K562 (cell line): ENCODE results near the gene RECK. TPM values are rescaled to one million over a fixed set of nuclear protein-coding genes. Genes with fewer than 3 reads are reported as not detected.
"Not testable (repeated sequence)": the region's sequence is repeated elsewhere in the genome, so short reads cannot be mapped to it uniquely, and the experiment has no call there.

Source experiments
- ATAC-seq: fragments of 200-7000 bp; cut with Tn5 transposase; 3 replicates; pipeline ENCODE4 v1.9.1; 2020; ENCODE audit warnings: moderate library complexity
- BruUV-seq: library from RNA; stranded (reverse); fragments of 400-500 nt; replicated peaks from 2 replicates; lab custom pipeline; 2021; lab: Mats Ljungman, UMichigan
- CTCF ChIA-PET: fragments of 300-600 bp; formaldehyde crosslinking; extraction: SDS; loops from one replicate; lab custom pipeline; 2021; ENCODE audit warnings: low intra/inter-chr PET ratio; lab: Yijun Ruan, JAX
- POLR2A ChIA-PET: fragments of 300-600, 350-650 bp; sonication (Branson Sonifier 250); formaldehyde crosslinking; extraction: SDS; loops from one replicate; lab custom pipeline; 2021; ENCODE audit warnings: antibody characterized with exemption, inconsistent platforms; lab: Yijun Ruan, JAX
- DNase-seq, 4 experiments: peaks; one replicate each; pipeline versions ENCODE4 v3.0.0 to v3.0.0-alpha.2; 2011 to 2018; ENCODE audit warnings: low spot score in 3 of 4, mixed read lengths in 3 of 4; ENCODE audit errors: extremely low read depth in 1 of 4
- FAIRE-seq: peaks from 2 replicates; lab custom pipeline; 2011; peaks lifted over from hg19 to GRCh38; lab: Jason Lieb, UNC
- H2AFZ ChIP-seq: 2 replicates; pipeline ENCODE4 v1.6.0; 2011; ENCODE audit warnings: low read depth, low read length, control low read depth, inconsistent platforms
- H3K27ac ChIP-seq: fragments of 200-600 bp; 3 replicates; pipeline ENCODE4 v1.8.0; 2011; ENCODE audit warnings: low read depth, mild to moderate bottlenecking, control low read depth, inconsistent platforms, low read length, moderate library complexity, mixed read lengths; ENCODE audit errors: extremely low read depth
- H3K27me3 ChIP-seq, 2 experiments: fragments of 300-600 bp in 1 of 2; 2 replicates in 1 of 2; 3 replicates in 1 of 2; pipeline versions ENCODE4 v1.6.0 to v1.8.0; 2011; ENCODE audit warnings: inconsistent platforms in 2 of 2, low read length in 2 of 2, mild to moderate bottlenecking in 1 of 2, mixed read lengths in 1 of 2, moderate library complexity in 1 of 2; ENCODE audit not compliant: control insufficient read depth in 2 of 2, insufficient read depth in 2 of 2
- H3K36me3 ChIP-seq: fragments of 300-600 bp; 3 replicates; pipeline ENCODE4 v1.8.0; 2011; ENCODE audit warnings: mild to moderate bottlenecking, low read length, inconsistent platforms; ENCODE audit not compliant: control insufficient read depth, insufficient read depth
- H3K4me1 ChIP-seq, 2 experiments: fragments of 200-600 bp in 1 of 2; replicated peaks in 1 of 2; 2 replicates in 1 of 2; 3 replicates in 1 of 2; pipeline versions ENCODE4 v1.5.1 to v1.8.0; 2011; ENCODE audit warnings: inconsistent platforms in 2 of 2, low read length in 2 of 2, mild to moderate bottlenecking in 1 of 2, mixed read lengths in 1 of 2, moderate library complexity in 1 of 2; ENCODE audit not compliant: control insufficient read depth in 2 of 2, insufficient read depth in 2 of 2
- H3K4me2 ChIP-seq: 2 replicates; pipeline ENCODE4 v1.6.1; 2011; ENCODE audit warnings: low read length, control low read depth, inconsistent platforms, mixed read lengths; ENCODE audit not compliant: insufficient read depth
- H3K4me3 ChIP-seq: fragments of 200-600 bp; sonication (generic), shearing (Covaris generic); 2 replicates; pipeline ENCODE4 v1.5.1; 2016; ENCODE audit warnings: control low read depth, inconsistent platforms
- H3K79me2 ChIP-seq: fragments of 200-600 bp; 3 replicates; pipeline ENCODE4 v1.8.0; 2011; ENCODE audit warnings: low read length, inconsistent platforms; ENCODE audit not compliant: control insufficient read depth, insufficient read depth
- H3K9ac ChIP-seq, 2 experiments: 2 replicates each; pipeline versions ENCODE4 v1.6.0 to v1.6.1; 2011; ENCODE audit warnings: low read depth in 2 of 2, low read length in 2 of 2, control low read depth in 1 of 2, inconsistent platforms in 1 of 2, mild to moderate bottlenecking in 1 of 2, mixed read lengths in 1 of 2; ENCODE audit not compliant: insufficient read depth in 1 of 2
- H3K9me1 ChIP-seq: one replicate; pipeline ENCODE4 v1.6.0; 2011; ENCODE audit warnings: inconsistent platforms, mild to moderate bottlenecking, low read length, moderate library complexity; ENCODE audit not compliant: control insufficient read depth, insufficient read depth
- H3K9me3 ChIP-seq: replicated peaks from 2 replicates; pipeline ENCODE4 v1.5.1; 2011; ENCODE audit warnings: low read depth, low read length, inconsistent platforms; ENCODE audit not compliant: control insufficient read depth, insufficient read depth
- H4K20me1 ChIP-seq: replicated peaks from 2 replicates; pipeline ENCODE4 v1.6.1; 2011; ENCODE audit warnings: low read length, inconsistent platforms, mixed read lengths; ENCODE audit not compliant: control insufficient read depth, insufficient read depth
- WGBS: fragments of 100-300 bp; shearing (Covaris generic); methylation state at CpG from one replicate; pipeline ENCODE4 v1.1.6; 2016; ENCODE audit warnings: low coverage, mixed read lengths; ENCODE audit not compliant: insufficient coverage; ENCODE audit errors: missing lambda C conversion rate; 5-methylcytosine and 5-hydroxymethylcytosine counted together
- in situ Hi-C: fragments of 300-500 bp; cut with MboI; formaldehyde crosslinking; loops from 4 replicates; pipeline ENCODE4 v1.15.0; 2018; ENCODE audit warnings: inconsistent platforms, mixed read lengths
- intact Hi-C: fragments of 100-400 bp; cut with micrococcal nuclease; formaldehyde crosslinking; loops from 2 replicates; pipeline ENCODE4 v1.14.2; 2022
- polyA plus RNA-seq, 8 experiments: library from polyadenylated mRNA; depleted of rRNA in 4 of 8; stranded (reverse) in 5 of 8; unstranded in 3 of 8; fragments of >200 nt; fragmentation: Nextera tagmentation in 2 of 8; fragmentation: Illumina TruSeq in 1 of 8; extraction: Ambion mirVana in 2 of 8; extraction: Trizol in 1 of 8; gene quantifications; 2 replicates each; pipeline versions ENCODE4 v1.2.1 to v1.2.3, GENCODE V29; 2011 to 2014; ENCODE audit warnings: inconsistent platforms in 1 of 8, missing spikeins in 1 of 8
- total RNA-seq, 7 experiments: library from RNA; depleted of rRNA in 6 of 7; stranded (reverse); fragments of >200 nt in 6 of 7; fragmentation: Illumina TruSeq in 2 of 7; extraction: Trizol in 2 of 7; gene quantifications; 2 replicates each; pipeline versions ENCODE4 v1.2.1 to v1.2.3, GENCODE V29; 2011 to 2021; ENCODE audit warnings: low replicate concordance in 1 of 7
- TF ChIP-seq, protein P1 (sequence below): sonication (generic); formaldehyde crosslinking; IDR thresholded peaks from 2 replicates; pipeline ENCODE4 v1.8.0; 2023; ENCODE audit warnings: missing genetic modification reagents, mild to moderate bottlenecking, borderline replicate concordance

Gene RECK
- total and polyA plus RNA-seq, 9 of the 15 experiments (the other 6 are each of a cell fraction or from before 2014, with no cell fraction given): 0.04 to 0.36 (median 0.16) TPM

DNA sequence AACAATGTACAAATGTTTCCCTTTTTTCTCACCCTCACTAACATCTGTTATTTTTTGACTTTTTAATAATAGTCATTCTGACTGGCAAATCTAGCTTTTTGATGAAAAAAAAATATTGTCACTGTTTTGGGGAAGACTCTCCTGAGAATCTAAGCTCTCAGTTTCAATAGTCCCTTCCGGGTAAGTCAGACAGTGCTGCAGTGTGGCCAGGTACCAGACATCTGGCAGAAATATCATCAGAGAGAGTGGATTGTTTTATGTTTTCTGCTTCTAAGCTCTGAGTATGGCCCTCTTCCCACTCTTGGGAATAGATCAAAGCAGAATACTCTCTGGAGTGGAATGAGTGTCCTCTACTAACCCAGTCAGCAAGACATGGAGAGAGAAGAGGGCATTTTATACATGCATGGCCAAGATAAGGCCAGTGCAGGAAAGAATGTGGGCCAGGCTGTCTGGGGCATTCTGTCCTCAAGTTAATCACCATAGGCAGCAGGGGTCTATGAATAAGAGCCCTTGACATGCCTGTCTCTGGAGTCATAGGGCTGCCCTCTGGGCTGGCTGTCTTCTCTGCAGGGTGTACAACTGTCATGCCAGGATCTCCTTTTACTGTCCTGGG, 40.2 kb upstream of the RECK start (continued):
- TF ChIP-seq, protein P1, sequence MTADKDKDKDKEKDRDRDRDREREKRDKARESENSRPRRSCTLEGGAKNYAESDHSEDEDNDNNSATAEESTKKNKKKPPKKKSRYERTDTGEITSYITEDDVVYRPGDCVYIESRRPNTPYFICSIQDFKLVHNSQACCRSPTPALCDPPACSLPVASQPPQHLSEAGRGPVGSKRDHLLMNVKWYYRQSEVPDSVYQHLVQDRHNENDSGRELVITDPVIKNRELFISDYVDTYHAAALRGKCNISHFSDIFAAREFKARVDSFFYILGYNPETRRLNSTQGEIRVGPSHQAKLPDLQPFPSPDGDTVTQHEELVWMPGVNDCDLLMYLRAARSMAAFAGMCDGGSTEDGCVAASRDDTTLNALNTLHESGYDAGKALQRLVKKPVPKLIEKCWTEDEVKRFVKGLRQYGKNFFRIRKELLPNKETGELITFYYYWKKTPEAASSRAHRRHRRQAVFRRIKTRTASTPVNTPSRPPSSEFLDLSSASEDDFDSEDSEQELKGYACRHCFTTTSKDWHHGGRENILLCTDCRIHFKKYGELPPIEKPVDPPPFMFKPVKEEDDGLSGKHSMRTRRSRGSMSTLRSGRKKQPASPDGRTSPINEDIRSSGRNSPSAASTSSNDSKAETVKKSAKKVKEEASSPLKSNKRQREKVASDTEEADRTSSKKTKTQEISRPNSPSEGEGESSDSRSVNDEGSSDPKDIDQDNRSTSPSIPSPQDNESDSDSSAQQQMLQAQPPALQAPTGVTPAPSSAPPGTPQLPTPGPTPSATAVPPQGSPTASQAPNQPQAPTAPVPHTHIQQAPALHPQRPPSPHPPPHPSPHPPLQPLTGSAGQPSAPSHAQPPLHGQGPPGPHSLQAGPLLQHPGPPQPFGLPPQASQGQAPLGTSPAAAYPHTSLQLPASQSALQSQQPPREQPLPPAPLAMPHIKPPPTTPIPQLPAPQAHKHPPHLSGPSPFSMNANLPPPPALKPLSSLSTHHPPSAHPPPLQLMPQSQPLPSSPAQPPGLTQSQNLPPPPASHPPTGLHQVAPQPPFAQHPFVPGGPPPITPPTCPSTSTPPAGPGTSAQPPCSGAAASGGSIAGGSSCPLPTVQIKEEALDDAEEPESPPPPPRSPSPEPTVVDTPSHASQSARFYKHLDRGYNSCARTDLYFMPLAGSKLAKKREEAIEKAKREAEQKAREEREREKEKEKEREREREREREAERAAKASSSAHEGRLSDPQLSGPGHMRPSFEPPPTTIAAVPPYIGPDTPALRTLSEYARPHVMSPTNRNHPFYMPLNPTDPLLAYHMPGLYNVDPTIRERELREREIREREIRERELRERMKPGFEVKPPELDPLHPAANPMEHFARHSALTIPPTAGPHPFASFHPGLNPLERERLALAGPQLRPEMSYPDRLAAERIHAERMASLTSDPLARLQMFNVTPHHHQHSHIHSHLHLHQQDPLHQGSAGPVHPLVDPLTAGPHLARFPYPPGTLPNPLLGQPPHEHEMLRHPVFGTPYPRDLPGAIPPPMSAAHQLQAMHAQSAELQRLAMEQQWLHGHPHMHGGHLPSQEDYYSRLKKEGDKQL: no peak

DNA sequence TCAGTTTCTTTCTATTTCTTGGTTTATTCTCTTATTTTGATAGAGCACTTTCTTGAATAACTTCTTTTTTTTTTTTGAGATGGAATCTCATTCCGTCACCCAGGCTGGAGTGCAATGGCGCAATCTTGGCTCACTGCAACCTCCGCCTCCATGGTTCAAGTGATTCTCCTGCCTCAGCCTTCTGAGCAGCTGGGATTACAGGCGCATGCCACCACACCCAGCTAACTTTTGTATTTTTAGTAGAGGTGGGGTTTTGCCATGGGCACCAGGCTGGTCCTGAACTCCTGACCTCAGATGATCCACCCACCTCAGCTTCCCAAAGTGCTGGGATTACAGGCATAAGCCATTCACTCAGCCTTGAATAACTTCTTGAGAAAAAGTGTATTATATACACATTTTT, 39.7 kb upstream of the RECK start:
- H3K4me3 ChIP-seq, H3K4me2 ChIP-seq, H3K4me1 ChIP-seq, POLR2A ChIA-PET, DNase-seq, H3K9ac ChIP-seq, H4K20me1 ChIP-seq, H3K9me3 ChIP-seq, H3K27ac ChIP-seq, intact Hi-C loops, H3K27me3 ChIP-seq, in situ Hi-C loops, BruUV-seq, H3K9me1 ChIP-seq, H2AFZ ChIP-seq, H3K36me3 ChIP-seq, H3K79me2 ChIP-seq, FAIRE-seq, ATAC-seq, CTCF ChIA-PET: not testable (repeated sequence)
- WGBS: 13% methylated on average over 1 of the region's 4 CpGs
